ENCODE measurements around the gene JUNB.

GRCh38 chr19:12772323-12772722 lies 19.0 kb upstream of the JUNB start:
- TF ChIP-seq CTCF (IDR thresholded peaks at IDR 0.05), result no peak
- TF ChIP-seq ZFX (IDR thresholded peaks at IDR 0.05; ENCODE audit: borderline replicate concordance), result no peak
